BE2C (cell line): ENCODE measurements around the gene TWSG1.
"Not testable (repeated sequence)": the region's sequence is repeated elsewhere in the genome, so short reads cannot be mapped to it uniquely, and the experiment has no call there.

ENCODE experiments used
- DNase-seq: peaks from one replicate; pipeline ENCODE4 v3.0.0-alpha.2; 2020
- H3K27me3 ChIP-seq: fragments of 250-450 bp; sonication (Bioruptor Pico); 2 replicates; pipeline ENCODE4 v1.5.1; 2020; ENCODE audit warnings: mild to moderate bottlenecking
- H3K36me3 ChIP-seq: fragments of 250-450 bp; sonication (Bioruptor Pico); 2 replicates; pipeline ENCODE4 v1.5.1; 2020; ENCODE audit warnings: mild to moderate bottlenecking
- H3K4me1 ChIP-seq: fragments of 250-450 bp; sonication (Bioruptor Pico); 2 replicates; pipeline ENCODE4 v1.5.1; 2020
- H3K4me3 ChIP-seq: 2 replicates; pipeline ENCODE4 v1.5.1; 2011; ENCODE audit warnings: low read depth, low read length
- H3K9me3 ChIP-seq: fragments of 250-450 bp; sonication (Bioruptor Pico); 2 replicates; pipeline ENCODE4 v1.5.1; 2020
- TF ChIP-seq, protein P1 (sequence below): IDR thresholded peaks from 2 replicates; pipeline ENCODE4 v1.5.1; 2012; ENCODE audit warnings: mild to moderate bottlenecking, low read depth, low read length

The TWSG1 gene

DNA sequence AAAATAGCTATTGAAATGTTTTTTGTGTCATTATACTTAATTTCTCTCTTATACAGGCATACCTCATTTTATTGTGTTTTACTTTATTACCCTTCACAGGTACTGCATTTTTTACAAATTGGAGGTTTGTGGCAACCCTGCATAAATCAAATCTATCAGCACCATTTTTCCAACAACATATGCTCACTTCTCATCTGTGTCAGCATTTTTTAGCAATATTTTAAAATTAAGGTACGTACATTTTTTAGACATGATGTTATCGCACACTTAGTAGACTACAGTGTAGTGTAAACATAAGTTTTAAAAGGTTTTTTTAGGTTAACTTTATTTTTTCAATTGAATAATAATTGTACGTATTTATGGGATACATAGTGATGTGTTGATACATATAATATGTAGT lies 110.0 kb downstream of the TWSG1 start:
- Histone ChIP-seq H3K36me3 (no peaks in the 10 kb centered on the region), H3K9me3 (no peaks in the 10 kb centered on the region), H3K27me3 (no peaks in the 10 kb centered on the region), H3K4me1 (no peaks in the 10 kb centered on the region), H3K4me3 (no peak overlapping the region)
- TF ChIP-seq, protein P1, sequence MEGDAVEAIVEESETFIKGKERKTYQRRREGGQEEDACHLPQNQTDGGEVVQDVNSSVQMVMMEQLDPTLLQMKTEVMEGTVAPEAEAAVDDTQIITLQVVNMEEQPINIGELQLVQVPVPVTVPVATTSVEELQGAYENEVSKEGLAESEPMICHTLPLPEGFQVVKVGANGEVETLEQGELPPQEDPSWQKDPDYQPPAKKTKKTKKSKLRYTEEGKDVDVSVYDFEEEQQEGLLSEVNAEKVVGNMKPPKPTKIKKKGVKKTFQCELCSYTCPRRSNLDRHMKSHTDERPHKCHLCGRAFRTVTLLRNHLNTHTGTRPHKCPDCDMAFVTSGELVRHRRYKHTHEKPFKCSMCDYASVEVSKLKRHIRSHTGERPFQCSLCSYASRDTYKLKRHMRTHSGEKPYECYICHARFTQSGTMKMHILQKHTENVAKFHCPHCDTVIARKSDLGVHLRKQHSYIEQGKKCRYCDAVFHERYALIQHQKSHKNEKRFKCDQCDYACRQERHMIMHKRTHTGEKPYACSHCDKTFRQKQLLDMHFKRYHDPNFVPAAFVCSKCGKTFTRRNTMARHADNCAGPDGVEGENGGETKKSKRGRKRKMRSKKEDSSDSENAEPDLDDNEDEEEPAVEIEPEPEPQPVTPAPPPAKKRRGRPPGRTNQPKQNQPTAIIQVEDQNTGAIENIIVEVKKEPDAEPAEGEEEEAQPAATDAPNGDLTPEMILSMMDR = no peak
- DNase-seq = no peak

DNA sequence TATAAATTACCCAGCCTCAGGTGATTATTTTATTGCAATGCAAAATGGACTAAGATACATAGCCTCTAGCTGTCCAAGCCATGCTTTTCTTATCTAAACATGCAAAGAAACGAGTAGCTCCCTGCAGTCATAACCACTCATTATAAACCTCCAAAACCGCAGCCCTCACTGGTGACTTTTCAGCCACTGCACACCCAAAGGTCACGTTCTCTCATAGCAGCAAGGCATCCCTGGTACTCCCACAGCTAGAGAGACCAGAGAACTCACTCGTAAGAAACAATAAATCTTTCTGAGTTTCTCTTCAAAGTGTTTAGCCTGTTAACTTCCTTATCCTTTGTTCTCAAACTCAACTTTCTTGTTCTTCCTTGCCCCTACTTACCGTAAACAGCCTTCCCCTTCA lies 112.3 kb downstream of the TWSG1 start:
- no peaks in the 10 kb centered on the region for H3K4me1 ChIP-seq
- no peak overlapping the region for H3K4me3 ChIP-seq
- TF ChIP-seq, protein P1 = no peak
- H3K9me3 ChIP-seq = no peaks in the 10 kb centered on the region
- H3K36me3 ChIP-seq = no peaks in the 10 kb centered on the region
- DNase-seq = no peak
- H3K27me3 ChIP-seq = no peaks in the 10 kb centered on the region

DNA sequence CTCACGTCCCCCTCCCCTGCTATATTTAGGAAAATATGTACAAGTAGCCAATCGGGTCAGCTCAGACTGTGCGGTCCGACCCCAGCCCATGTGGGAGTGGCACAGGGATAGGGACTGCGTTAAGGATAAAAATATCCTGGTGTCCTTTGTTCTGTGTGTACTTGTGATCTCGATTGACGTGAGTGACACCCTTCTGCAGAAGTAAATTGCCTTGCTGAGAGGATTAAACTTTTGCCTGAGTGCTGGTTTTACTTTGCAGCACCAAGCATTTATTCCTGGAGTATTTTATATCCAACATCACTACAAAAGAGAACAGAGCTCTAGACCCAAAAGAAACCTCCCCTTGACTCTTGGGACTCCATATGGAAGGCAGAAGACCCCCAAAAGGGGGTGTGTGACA lies 112.8 kb downstream of the TWSG1 start:
- Histone ChIP-seq H3K27me3 (no peaks in the 10 kb centered on the region), H3K9me3 (no peaks in the 10 kb centered on the region), H3K36me3 (no peaks in the 10 kb centered on the region), H3K4me1 (no peaks in the 10 kb centered on the region), H3K4me3 (no peak overlapping the region)
- TF ChIP-seq, protein P1 = no peak
- no peak for DNase-seq

DNA sequence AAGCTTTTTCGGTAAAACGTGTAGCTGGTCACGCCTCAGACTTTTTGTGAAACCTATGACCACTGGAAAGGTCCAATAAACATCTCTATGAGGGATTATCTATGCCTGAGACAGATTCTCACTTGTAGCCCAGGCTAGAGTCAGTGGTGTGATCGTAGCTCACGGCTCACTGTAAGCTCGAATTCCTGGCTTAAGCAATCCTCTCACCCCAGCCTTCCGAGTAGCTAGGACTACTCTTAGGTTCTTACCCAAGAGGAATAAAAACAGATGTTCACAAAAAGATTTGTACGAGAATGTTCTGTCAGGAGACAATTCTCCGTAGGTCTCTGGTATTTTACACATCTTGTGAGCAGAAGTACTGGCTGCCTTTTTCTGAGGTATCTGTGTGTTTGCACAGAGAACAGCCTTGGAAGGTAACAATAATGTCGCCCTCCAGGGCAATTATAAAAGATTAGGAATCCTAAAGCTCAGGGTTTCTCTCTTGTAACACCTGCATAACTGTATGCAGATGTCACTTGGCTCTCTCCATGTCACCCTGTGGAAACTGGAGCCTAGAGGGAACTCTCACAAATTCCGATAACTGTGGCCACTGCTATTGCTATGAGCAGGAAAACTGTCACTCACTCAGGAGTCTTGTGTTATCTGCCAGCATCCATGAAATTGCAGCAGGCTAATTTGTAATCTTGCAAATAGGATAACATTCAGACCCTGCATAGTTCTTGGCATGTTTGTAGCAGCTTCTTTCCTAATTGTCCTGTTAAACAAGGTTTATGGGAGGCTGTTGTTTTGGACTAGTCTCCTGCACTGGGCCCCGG lies 115.2 kb downstream of the TWSG1 start:
- no peaks in the 10 kb centered on the region for H3K27me3 ChIP-seq
- no peaks in the 10 kb centered on the region for H3K9me3 ChIP-seq
- TF ChIP-seq, protein P1 = no peak
- no peak for DNase-seq
- no peak overlapping the region for H3K4me3 ChIP-seq
- no peaks in the 10 kb centered on the region for H3K36me3 ChIP-seq
- no peaks in the 10 kb centered on the region for H3K4me1 ChIP-seq

DNA sequence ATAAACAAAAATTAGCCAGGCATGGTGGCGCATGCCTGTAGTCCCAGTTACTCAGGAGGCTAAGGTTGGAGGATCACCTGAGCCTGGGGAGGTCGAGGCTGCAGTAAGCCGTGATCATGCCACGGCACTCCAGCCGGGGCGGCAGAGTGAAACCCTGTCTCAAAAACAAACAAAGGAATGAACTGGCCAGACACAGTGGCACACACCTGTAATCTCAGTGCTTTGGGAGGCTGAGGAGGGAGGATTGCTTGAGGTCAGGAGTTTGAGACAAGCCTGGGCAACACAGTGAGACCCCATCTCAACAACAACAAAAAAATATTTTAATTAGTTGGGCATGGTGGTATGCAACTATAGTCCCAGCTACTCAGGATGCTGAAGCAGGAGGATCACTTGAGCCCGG lies 116.3 kb downstream of the TWSG1 start:
- H3K27me3 ChIP-seq, H3K36me3 ChIP-seq, DNase-seq, H3K9me3 ChIP-seq, H3K4me3 ChIP-seq, H3K4me1 ChIP-seq: not testable (repeated sequence)
